ENCODE results near the gene LIPF. TPM values are rescaled to one million over a fixed set of nuclear protein-coding genes. Genes with fewer than 3 reads are reported as not detected.

LIPF gene
- total RNA-seq, 1 experiment from 2014 or later = not detected

DNA sequence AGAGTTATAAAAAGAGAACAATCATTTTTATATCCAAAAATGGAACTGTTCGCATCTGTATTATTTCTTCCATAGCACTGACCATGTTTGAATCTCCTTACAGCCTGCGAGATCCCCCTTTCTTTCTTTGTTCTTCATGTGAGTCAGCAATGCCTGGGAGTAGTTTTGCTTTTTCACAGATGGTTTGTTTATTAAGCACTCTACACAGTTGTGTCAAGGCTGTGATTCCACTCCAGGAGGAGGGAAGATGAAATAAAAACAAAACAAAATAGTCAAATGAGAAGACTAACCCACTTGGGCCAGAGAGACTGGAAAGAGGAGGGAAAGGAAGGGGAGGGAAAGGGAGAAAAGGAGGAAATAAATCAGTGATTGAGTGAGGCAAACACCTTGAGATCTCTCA, 7.8 kb downstream of the LIPF start:
- H2AFZ ChIP-seq (ENCODE audit: low read length) = no peak overlapping the region
- no peak for DNase-seq
- H3K4me1 Mint-ChIP-seq = peaks cover 4% of the 10 kb centered on the region in 2 experiments; a peak in 3 of 4 replicates
- WGBS (ENCODE audit: extremely low coverage, insufficient read length, low lambda C conversion rate) = no CpG with 5 or more reads among the region's 2 CpGs
- H2BK15ac ChIP-seq (ENCODE audit: low read depth, low read length) = no peak overlapping the region
- no peaks in the 10 kb centered on the region for H3K27me3 Mint-ChIP-seq (ENCODE audit: low read depth)
- no peak for TF ChIP-seq CTCF (conservative IDR thresholded peaks at IDR 0.05)
- no peaks in the 10 kb centered on the region for H3K9me3 ChIP-seq (ENCODE audit: control insufficient read depth, low read depth, low read length)
- H3K4me3 Mint-ChIP-seq = no peak overlapping the region
- H3K36me3 Mint-ChIP-seq (ENCODE audit: insufficient read depth in 1 of 3, low read depth in 3 of 3) = no peaks in the 10 kb centered on the region
- H2BK20ac ChIP-seq (ENCODE audit: low read depth, low read length, poor library complexity, severe bottlenecking) = no peak overlapping the region
- no peaks in the 10 kb centered on the region for H3K9me3 Mint-ChIP-seq
- H3K79me2 ChIP-seq (ENCODE audit: insufficient read depth, low read length) = no peaks in the 10 kb centered on the region
- no peaks in the 10 kb centered on the region for H3K4me1 ChIP-seq (ENCODE audit: insufficient read depth, low read length)
- H2AK5ac ChIP-seq (ENCODE audit: insufficient read length, low read length) = no peak overlapping the region
- H3K23me2 ChIP-seq (ENCODE audit: insufficient read length, low read depth, low read length, poor library complexity, severe bottlenecking) = no peaks in the 10 kb centered on the region
- H3K56ac ChIP-seq (ENCODE audit: insufficient read length, low read depth, low read length) = no peak overlapping the region
- H4K91ac ChIP-seq (ENCODE audit: insufficient read length, low read depth, low read length) = no peak overlapping the region
- H3K27ac ChIP-seq (ENCODE audit: insufficient read length, low read depth, low read length) = no peak overlapping the region
- no peak overlapping the region for H3K4ac ChIP-seq (ENCODE audit: low read depth, low read length)
- H3K9ac ChIP-seq (ENCODE audit: extremely low read depth, insufficient read length, low read length) = no peak overlapping the region
- no peak overlapping the region for H4K5ac ChIP-seq (ENCODE audit: insufficient read length, low read depth, low read length)
- H3K79me1 ChIP-seq (ENCODE audit: insufficient read depth, low read depth, low read length, poor library complexity, severe bottlenecking) = no peaks in the 10 kb centered on the region
- H2BK5ac ChIP-seq (ENCODE audit: insufficient read length, low read length) = no peak overlapping the region
- H2BK12ac ChIP-seq (ENCODE audit: insufficient read length, low read depth, low read length) = no peak overlapping the region
- H3K4me2 ChIP-seq (ENCODE audit: insufficient read depth, insufficient read length, low read length) = no peak overlapping the region
- no peak overlapping the region for H3T11ph ChIP-seq (ENCODE audit: low read length)
- H4K8ac ChIP-seq (replicated peaks; ENCODE audit: insufficient read length, low read depth, low read length) = no peak overlapping the region
- H3K18ac ChIP-seq (ENCODE audit: insufficient read length, low read depth, low read length) = no peak overlapping the region
- no peak overlapping the region for H3K14ac ChIP-seq (ENCODE audit: insufficient read depth, low read length)
- no peak overlapping the region for H3K23ac ChIP-seq (ENCODE audit: insufficient read length, low read depth, low read length)
- no peaks in the 10 kb centered on the region for H4K20me1 ChIP-seq (ENCODE audit: control insufficient read depth, insufficient read depth, insufficient read length)
- H2BK120ac ChIP-seq (ENCODE audit: low read depth, low read length, poor library complexity, severe bottlenecking) = no peak overlapping the region
- H3K27ac Mint-ChIP-seq = no peak overlapping the region
- no peaks in the 10 kb centered on the region for H3K27me3 ChIP-seq (ENCODE audit: insufficient read depth, low read length)
